Cardiac fibroblast (primary cell): Measurements from ENCODE around the gene PPP1R3C.

Experiments
- DNase-seq, 2 donors: peaks; one replicate each; pipeline versions ENCODE4 v3.0.0 to v3.0.0-alpha.2; 2010; ENCODE audit warnings: low read depth in 2 of 2
- H3K4me3 ChIP-seq, 2 donors: replicated peaks in 1 of 2; 1 replicate in 1 of 2; 2 replicates in 1 of 2; pipeline ENCODE4 v1.5.1; 2011; ENCODE audit warnings: low read depth in 2 of 2, low read length in 2 of 2, mild to moderate bottlenecking in 2 of 2, moderate library complexity in 1 of 2
- CTCF ChIP-seq: IDR thresholded peaks from one replicate; pipeline ENCODE4 v1.5.1; 2011; ENCODE audit warnings: low read depth, mild to moderate bottlenecking, low read length, inconsistent platforms

PPP1R3C gene

GRCh38 chr10:91610444-91610843, 22.4 kb downstream of the PPP1R3C start:
- H3K4me3 ChIP-seq = no peak overlapping the region
- no peak for TF ChIP-seq CTCF
- DNase-seq = peak in 1 of 2 donors; percentile 36

- TF ChIP-seq CTCF = no peak
- H3K4me3 ChIP-seq = no peak overlapping the region
- peak; percentile 16 to 43 for DNase-seq
Observed at GRCh38 chr10:91607646-91608403, 25.0 kb downstream of the PPP1R3C start.

GRCh38 chr10:91605968-91606367, 26.9 kb downstream of the PPP1R3C start:
- H3K4me3 ChIP-seq = no peak overlapping the region
- TF ChIP-seq CTCF = no peak
- DNase-seq = no peak

GRCh38 chr10:91604553-91605534, 28.0 kb downstream of the PPP1R3C start:
- TF ChIP-seq CTCF = peak; percentile 17
- H3K4me3 ChIP-seq = no peak overlapping the region
- peak; percentile 57 to 77 for DNase-seq

- TF ChIP-seq CTCF = no peak
Observed at GRCh38 chr10:91603931-91604331, 28.9 kb downstream of the PPP1R3C start.

GRCh38 chr10:91602868-91603568, 29.9 kb downstream of the PPP1R3C start:
- H3K4me3 ChIP-seq = no peak overlapping the region
- no peak for TF ChIP-seq CTCF
- no peak for DNase-seq

More at GRCh38 chr10:91603931-91604331, 28.9 kb downstream of the PPP1R3C start:
- DNase-seq = peak; percentile 50 to 75
- H3K4me3 ChIP-seq = no peak overlapping the region
